ENCODE results near the gene MPIG6B.

MPIG6B gene

DNA sequence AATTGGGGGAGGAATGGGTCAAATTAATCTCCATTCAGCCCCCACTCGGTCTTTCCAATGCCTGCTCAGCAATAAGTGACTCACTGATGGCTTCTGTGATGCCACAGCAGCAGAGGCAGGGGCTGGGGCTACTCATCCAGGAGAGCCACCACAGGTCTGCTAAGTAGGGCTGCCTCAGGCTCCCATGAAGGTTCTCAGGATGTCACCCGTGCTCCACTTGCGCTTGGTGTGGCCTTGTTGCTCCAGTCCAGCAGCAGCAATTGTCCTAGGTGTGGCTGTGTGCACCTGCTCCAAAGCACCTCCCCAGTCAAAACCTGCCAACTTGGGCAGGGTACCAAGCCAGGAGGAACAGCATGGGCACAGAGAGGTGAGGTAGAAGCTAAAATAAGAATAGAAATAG, 1.0 kb upstream of the MPIG6B start:
- DNase-seq (ENCODE audit: low spot score), result no peak

DNA sequence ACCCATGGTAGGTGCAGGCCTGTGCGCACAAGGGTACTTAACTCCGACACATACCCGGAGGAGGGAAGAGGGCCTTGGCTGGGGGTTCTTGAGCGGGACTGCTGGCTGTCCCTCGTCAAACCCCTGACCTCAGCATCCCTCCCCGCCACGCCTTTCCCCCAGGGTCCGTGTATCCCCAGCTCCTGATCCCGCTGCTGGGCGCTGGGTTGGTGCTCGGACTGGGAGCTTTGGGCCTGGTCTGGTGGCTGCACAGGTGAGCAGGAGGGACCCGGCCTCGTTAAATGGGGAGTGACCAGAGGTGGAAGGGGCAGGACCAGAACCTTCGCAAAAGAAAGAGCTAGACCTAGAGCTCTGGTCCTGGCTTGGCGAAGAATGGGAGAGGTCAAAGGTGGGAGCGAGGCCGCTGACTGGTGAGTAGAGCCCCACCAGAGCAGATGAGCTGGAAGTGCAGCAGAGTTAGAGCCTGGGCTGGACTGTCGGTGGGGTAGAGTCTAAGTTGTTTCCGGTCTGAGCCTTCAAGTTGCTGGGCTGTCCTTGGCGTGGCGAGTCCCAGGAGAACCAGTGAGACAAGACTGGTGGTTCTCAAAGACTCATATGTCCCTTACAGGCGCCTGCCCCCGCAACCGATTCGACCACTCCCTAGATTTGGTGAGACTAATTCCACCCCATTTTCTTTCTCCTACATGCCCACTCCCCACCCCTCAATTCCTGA, 963 bp downstream of the MPIG6B start:
- DNase-seq (ENCODE audit: low spot score), result no peak

DNA sequence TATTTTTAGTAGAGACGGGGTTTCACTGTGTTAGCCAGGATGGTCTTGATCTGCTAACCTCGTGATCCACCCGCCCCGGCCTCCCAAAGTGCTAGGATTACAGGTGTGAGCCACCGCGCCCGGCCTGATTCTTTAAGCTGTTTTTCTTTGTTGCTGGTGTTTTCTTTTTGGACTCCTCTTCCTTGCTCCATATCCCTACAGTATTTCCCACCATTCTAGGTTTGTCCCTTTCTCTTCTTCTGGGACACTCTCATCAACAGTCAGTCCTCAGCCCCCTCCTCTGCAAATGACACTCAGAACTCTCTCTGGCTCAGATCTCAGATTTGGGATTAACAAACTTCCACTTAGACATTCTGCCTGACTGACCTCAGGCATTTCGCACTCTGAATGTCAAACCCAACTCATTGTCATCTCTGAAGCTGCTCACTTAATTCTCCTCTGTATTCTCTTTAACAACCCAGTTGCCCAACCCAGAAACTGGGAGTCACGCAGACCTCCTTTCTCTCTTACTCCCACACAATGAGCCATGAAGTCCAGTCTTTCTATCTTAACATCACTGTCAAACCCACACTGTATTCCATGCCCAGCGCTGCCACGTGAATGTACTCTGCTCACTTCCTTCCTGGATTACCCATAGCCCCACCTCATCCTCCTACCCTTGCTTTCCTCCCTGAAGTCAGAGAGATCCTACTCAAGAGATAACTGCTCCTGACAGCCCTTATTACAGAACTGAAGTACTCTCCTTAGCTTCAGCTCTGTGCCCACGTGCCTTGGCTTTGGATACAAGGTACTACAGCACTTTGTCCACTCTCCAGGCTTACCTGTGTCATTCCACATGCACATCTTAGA, 2.6 kb downstream of the MPIG6B start:
- no peak for DNase-seq (ENCODE audit: low spot score)

DNA sequence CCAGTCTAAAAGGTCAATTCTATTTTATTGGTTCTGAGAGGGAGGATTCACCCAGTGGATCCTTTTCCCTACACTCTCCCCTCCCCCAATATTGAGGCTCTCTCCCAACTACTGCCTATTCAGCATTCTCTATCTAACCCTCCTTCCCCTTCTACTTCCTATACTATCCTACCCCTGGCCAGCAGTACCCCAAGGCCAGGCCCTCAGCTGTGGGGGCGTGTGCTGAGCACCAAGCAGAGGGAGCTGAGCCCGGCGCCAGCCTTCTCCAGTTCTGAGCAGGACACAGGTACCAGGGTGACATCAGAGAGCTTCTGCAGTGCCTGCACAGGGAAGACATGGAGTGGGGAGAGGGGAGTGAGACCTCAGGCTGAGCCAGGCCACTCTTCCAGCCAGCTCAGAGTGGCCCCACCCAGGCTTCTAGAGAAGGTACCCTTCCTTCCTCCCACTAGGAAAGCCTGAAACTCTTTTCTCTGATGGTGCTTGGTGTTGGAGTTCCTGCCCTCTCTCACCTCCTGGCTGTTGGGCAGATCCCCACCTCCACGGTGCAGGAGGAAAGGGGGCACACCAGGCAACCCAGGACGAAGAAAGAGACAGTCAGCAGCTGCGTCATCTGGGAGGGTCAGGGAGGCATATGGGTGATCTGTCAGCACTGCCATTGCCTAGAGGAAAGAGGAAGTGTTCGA, 4.0 kb downstream of the MPIG6B start:
- peak; percentile 64 for DNase-seq (ENCODE audit: low spot score)

DNA sequence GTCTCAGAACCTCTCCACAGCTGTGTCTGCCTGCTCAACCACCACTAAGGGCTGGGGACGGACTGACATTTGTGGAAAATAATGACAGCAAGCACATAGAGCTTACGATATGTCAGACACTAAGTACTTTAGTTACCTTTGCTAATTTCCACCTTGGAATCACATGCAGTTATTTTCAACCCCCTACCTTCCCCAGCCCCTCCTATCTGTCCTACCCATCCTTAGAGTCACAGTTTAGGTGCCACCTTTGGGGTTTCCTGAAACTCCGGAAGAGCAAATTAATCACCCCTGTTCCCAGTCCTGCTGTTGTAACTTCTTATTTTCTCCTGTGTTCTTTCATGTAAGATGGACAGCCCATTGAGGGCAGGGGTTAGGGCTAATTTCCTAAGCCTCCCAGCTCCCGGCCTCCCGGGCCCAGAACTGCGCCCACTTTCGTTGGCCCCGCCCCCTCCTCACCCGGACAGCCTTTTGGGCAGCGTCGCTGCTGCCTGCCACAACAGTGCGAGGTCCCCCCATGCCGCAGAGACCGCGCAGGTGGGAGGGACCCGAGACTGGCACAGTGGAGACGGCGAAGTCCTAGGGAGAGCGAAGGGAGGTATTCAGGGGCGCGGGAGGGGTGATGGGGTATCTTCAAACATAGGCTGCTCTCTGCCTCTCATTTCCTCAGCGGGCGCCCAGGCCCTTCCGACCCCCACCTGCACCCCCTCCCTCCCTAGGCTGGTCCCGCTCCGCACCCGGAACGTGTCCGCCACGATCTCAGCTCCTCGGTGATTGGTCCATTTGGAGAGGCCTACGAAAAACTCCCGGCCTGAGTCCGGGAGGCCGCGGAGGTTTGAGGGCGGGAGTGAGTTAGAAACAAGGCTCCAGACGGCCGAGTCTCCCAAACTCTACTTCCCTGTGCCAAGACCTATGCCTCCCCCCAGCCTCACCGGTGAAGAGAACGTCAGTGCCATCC, 4.8 kb downstream of the MPIG6B start:
- DNase-seq (ENCODE audit: low spot score), result no peak

DNA sequence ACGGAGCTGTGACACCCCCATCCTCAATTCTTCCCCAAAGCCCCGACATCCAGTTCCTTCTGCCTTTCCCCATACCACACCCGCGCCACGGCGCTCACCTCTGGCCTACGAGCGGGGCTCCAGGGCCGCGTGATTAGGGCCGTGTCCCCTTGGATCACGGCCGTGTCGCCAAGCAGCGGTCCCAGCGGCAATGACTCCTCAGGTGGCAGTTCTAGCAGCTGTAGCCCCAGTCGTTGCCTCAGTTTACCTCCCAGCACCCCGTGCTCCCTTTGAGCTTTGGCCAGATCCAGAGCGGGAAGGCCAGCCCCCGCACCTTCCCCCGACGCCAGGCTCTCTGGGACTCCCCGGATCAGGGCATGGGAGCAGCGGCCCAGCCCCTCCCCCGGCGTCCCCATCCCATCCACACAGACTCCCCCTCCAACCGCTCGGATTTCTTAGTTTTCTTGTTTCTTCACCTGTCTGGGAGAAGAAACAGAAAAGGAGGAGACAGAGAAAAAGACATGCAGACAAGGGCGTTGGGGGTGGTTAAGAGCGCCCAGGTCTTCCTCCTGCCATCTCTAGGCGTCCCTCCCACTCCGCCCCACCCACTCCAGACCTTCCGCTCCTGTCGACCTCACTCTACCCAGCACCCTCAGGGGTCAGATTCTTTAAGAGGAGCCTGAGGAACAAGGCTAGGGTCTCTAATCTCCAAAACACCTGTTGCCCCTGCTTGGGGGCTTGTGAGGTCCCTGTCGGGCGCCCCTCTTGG, 5.8 kb downstream of the MPIG6B start, which contains the start of gene DDAH2:
TSS of gene DDAH2 (minus strand) at position 533 of the 748 bp plus-strand sequence. CDS start at position 395, 138 bp downstream.
- DNase-seq (ENCODE audit: low spot score), result no peak

DNA sequence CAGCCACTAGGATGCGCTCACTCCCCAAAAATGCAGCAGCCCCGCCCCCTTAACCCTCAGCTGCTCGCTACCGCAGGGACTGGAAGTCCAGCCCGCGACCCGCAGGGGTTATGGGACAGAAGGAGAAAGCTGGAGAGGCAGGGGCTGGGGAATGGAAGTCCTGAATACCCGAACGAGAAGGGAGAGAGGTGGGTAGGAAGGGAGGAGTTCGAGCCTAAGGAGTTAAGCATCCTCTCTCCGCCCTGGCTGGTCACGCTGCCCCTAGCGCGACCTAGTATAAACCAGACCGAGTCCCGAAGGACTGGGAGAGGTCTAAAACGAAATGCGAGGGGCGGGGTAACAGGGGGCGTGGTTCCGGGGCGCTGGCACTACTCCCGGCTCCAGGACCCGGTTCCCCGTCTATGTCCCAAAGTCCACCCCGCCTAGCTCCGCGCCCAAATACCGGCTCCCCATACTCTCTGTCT, 6.4 kb downstream of the MPIG6B start:
- peak; percentile 84 for DNase-seq (ENCODE audit: low spot score)

DNA sequence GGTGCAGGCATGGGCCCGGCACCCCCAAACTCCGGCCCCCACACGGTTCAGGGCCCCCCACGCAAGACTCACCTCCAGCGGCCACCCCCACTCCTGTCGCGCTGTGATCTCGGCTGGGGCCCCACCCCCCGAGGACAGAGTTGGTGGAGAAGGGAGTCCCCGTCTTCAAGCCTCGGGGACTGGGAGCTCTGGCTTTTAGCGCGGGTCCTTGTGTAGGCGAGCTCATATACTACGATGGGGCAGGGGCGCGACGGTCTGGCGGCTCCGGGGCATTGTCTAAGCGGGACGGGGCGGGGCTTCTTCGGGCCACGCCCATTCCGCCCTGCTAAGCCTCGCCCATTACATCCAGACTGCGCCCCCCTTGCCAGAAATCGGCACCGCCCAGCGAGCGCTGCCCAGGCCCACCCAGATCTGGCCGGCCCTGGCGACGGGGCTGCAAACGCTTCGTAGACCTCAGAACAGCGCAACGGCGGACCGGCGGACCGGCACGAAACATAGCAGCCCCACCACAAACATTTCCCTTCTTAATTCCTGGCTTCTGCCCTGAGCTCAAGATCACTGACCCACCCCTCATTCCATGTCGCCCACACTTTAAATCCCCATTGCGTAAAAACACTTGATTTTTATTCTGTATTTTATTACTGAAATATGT, 6.9 kb downstream of the MPIG6B start:
- peak; percentile 89 for DNase-seq (ENCODE audit: low spot score)

DNA sequence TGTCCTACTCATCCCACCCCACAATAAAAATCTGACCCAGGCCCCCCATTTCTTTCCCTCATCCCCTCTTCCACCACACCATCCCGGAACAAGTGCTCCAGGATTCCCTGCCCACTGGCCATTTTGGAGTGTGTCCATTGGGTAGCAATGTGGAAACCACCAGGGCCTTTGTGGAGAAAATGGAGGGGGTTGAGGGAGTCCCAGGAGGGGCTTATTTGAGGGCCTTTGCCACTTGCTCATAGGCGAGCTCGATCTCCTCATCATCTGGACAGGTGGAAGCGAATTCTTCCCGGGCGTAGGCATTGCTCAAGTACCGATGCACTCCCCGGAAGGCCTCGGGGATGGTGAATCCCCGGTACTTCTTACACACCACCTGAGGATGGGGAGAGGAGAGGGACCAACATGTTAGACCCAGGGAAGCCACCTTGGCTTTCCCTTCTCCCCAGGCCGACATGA, 7.5 kb downstream of the MPIG6B start:
- DNase-seq (ENCODE audit: low spot score), result no peak

DNA sequence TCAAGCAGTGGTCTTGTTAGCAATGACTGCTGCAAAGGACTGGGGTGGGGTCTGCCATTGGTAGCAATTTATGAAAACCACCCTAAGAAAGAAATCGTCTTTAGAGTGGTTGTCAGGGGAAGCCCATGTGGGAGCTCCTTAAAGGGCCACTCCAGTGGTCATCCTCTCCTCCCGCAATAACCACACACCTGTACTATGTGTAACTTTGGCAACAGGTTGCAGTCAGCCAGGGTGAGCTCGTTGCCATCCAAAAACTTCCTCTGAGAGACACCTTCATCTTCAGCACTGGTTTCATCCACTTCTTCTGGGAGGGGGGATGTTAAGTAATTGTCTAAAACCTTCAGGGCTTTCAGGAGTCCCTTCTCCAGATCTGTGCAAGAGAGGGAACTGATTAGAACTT, 8.9 kb downstream of the MPIG6B start:
- DNase-seq (ENCODE audit: low spot score), result no peak

DNA sequence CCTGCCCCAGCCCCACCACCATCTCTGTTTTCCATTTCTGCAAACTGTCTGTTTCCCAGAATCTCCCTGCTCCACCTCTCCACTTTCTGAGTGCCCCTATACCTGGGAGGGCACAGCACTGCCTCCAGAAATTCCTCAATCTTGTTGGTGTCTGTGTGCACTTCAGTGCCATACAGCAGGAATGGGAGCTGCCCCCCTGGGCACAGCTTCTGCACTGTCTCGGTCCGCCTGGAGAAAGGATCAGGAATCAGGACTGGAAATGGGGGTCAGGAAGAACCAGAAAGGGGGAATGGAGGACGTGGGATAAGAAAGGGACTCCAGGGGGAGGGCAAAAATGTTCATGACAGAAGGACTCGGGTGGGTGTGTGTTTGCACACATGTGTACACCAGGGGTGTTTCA, 10.6 kb downstream of the MPIG6B start:
- DNase-seq (ENCODE audit: low spot score), result no peak

DNA sequence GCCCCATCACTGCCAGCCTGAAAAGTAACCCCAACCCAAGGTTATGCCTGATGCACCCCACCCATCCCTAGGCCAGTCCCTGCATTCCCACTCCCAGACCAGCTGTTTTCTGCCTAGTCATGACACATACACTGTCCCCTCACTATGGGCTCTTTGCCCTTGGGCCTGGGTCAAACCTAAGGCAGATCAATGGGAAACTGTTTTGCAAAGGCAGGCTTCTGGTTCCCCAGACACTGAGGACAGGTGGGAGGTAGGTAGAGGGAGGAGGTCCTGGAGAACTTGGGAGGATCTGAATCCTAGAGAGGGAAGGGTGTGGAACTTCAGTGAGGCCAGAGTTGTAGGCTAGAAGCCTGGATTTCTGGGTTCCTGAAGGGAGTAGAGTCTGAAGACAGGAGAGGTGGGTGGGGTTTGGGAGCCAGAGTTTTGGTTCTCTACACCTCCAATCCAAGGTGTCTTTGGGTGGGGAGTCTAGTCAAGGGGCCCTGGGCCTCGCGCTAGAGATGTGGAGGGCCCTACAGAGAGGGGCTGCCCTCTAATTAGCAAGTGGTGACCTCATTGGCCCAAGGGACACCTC, 11.2 kb downstream of the MPIG6B start:
- DNase-seq (ENCODE audit: low spot score), result no peak

DNA sequence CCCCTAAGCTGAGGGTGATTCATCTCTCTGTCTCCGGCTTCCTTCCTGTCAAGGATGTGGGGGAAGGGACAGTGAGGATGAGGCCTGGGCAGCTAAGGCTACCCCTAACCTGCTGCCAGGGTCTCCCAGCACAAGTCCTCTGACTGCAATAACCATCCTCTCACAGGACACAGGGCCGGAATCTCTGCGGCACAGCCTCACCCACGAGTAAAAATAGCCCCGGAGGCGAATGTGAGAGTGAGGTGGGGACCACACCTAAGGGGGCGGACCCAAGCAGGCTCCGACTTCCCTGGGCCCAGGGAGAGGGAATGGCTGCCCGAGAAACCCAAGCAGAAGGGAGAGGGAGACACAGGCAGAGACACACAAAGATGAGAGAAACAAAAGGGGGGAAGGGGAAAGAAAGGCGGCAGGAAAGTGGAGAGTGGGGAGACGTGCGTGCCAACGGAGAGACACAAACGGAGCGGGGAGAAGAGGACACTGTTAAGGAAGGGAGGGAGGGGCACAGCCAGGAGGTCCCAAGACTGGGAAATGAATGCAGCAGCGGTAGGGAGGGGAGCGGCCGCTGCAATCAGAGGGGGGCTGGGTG, 11.7 kb downstream of the MPIG6B start:
- no peak for DNase-seq (ENCODE audit: low spot score)

DNA sequence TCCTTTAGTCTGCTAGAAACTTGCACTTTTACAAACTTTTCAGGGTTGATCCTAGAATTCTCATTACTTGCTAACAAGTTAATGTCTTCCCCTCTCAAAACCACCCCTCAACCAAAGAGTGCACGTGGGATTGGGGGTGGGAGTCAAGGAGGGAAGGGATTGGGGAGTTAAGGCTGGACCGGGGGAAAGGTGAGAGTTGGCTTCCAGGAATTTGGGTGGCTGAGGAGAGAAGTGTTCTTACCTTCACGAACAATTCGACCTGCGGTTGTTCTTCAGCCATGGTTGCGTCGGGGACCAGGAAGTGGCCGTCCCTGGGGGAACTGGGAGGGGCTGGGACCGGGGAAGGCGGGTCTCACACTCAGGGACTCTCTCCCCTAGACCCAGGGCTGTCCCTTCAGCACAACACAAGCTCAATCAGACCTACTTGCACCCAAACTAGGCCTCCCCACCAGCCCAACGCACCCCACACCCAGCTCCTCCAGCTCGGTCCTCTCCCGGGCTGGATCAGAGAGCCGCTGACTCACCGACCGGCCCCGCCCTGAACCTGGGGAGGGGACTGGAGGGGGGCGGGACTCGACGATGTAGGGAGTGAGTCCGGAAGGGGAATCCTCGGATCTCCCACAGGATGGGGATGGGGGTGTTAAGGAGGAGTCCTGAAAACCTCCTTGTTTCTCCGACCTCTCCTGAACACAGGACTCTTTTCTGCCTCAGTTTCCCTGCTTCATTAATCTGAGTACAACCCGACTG, 13.0 kb downstream of the MPIG6B start, which contains the start of gene CLIC1:
TSS of gene CLIC1 (minus strand) at position 510 of the 747 bp plus-strand sequence. CDS start at position 280, 230 bp downstream.
- DNase-seq (ENCODE audit: low spot score), result no peak

DNA sequence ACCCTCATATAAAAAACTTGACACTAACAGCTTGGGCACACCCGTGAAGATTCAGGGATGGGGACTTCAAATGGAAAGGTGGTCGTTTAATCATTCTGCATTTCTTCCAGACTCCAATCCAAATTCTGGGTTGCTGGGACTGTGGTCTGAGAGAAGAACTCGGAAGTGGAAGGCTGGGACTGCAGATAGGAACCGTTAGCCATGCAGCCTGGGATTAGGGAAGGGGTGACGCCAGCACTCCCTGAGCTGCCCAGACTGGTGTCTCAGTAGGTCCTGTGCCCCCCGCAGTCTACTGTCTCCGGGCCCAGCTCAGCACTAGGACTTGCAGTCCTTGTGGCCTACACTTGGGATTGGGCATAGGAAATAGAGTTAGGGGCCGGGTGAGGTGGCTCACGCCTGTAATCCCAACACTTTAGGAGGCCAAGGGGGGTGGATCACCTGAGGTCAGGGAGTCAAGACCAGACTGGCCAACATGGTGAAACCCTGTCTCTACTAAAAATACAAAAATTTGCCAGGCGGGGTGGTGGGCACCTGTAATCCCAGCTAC, 13.7 kb downstream of the MPIG6B start:
- no peak for DNase-seq (ENCODE audit: low spot score)

DNA sequence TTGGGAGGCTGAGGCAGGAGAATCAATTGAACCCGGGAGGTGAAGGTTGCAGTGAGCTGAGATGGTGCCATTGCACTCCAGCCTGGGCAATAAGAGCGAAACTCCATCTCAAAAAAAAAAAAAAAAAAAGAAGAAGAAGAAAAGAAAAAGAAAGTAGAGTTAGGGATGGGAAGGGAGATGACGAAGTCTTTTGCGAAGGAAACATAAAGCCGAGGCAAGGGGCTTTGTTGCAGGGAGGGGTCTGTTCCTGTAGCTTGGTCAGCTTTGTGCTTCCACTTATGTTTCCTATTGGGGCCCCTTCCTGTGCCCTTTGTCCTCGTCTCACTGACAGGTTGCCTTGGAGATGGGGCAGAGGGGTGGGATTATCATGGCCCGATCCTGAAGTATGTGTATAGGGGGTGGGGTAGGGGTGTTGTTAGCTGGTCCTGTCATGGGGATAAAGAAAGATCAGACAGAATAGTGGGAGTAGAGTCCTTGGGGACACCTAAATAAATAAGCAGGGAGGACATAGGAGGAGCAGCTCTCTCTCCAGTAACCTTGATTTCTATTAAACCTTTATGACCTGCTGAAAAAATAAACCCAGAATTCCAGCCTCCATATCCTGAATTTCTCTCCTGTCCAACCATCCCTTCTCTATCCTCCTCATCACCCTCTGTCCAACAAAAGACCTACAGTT, 14.3 kb downstream of the MPIG6B start:
- no peak for DNase-seq (ENCODE audit: low spot score)
